MCF 10A (cell line): ENCODE data around the gene WNT3. TPM values are rescaled to one million over a fixed set of nuclear protein-coding genes. Genes with fewer than 3 reads are reported as not detected.

ENCODE experiments used
- BruUV-seq: library from RNA; stranded (reverse); fragments of 400-500 nt; replicated peaks from 2 replicates; lab custom pipeline; 2021; lab: Mats Ljungman, UMichigan
- CTCF ChIA-PET: fragments of 300-600 bp; sonication (Branson Sonifier 250); formaldehyde crosslinking; extraction: SDS; loops from one replicate; lab custom pipeline; 2021; ENCODE audit warnings: antibody characterized with exemption, inconsistent platforms; lab: Yijun Ruan, JAX
- POLR2A ChIA-PET: fragments of 300-600, 350-650 bp; sonication (Branson Sonifier 250); formaldehyde crosslinking; extraction: SDS; loops from one replicate; lab custom pipeline; 2020; ENCODE audit warnings: antibody characterized with exemption, inconsistent platforms; lab: Yijun Ruan, JAX
- DNase-seq: peaks from one replicate; pipeline ENCODE4 v3.0.0-alpha.2; 2018; ENCODE audit not compliant: unreplicated experiment
- H3K27ac Mint-ChIP-seq: one replicate; pipeline ENCODE4 v1.8.0; 2022; ENCODE audit warnings: mild to moderate bottlenecking, low read depth, mixed read lengths; ENCODE audit not compliant: unreplicated experiment
- H3K27me3 Mint-ChIP-seq: one replicate; pipeline ENCODE4 v1.8.0; 2022; ENCODE audit warnings: mixed read lengths; ENCODE audit not compliant: insufficient read depth, unreplicated experiment
- H3K36me3 Mint-ChIP-seq: one replicate; pipeline ENCODE4 v1.8.0; 2022; ENCODE audit warnings: mild to moderate bottlenecking, moderate library complexity, mixed read lengths; ENCODE audit not compliant: insufficient read depth, unreplicated experiment
- H3K4me1 Mint-ChIP-seq: one replicate; pipeline ENCODE4 v1.8.0; 2022; ENCODE audit warnings: mixed read lengths; ENCODE audit not compliant: insufficient read depth, unreplicated experiment
- H3K4me3 Mint-ChIP-seq: one replicate; pipeline ENCODE4 v1.8.0; 2022; ENCODE audit warnings: mild to moderate bottlenecking, moderate library complexity, mixed read lengths; ENCODE audit not compliant: unreplicated experiment
- H3K9me3 Mint-ChIP-seq: one replicate; pipeline ENCODE4 v1.8.0; 2022; ENCODE audit warnings: mixed read lengths; ENCODE audit not compliant: unreplicated experiment
- intact Hi-C: fragments of 100-400 bp; cut with micrococcal nuclease; formaldehyde crosslinking; loops from 2 replicates; pipeline ENCODE4 v1.14.1; 2022
- total RNA-seq: library from RNA; stranded (reverse); gene quantifications from 2 replicates; pipeline ENCODE4 v1.2.3, GENCODE V29; 2022
- TF ChIP-seq, protein P1 (sequence below): fragments of 200-600 bp; IDR thresholded peaks from one replicate; pipeline ENCODE4 v1.8.0; 2022; ENCODE audit warnings: antibody characterized with exemption, mild to moderate bottlenecking; ENCODE audit not compliant: unreplicated experiment

The WNT3 gene
- total RNA-seq, 1 experiment from 2014 or later = 2.4 TPM

- ChIA-PET POLR2A (no interaction called here), CTCF (no interaction called here)
- no peak for DNase-seq
- TF ChIP-seq, protein P1, sequence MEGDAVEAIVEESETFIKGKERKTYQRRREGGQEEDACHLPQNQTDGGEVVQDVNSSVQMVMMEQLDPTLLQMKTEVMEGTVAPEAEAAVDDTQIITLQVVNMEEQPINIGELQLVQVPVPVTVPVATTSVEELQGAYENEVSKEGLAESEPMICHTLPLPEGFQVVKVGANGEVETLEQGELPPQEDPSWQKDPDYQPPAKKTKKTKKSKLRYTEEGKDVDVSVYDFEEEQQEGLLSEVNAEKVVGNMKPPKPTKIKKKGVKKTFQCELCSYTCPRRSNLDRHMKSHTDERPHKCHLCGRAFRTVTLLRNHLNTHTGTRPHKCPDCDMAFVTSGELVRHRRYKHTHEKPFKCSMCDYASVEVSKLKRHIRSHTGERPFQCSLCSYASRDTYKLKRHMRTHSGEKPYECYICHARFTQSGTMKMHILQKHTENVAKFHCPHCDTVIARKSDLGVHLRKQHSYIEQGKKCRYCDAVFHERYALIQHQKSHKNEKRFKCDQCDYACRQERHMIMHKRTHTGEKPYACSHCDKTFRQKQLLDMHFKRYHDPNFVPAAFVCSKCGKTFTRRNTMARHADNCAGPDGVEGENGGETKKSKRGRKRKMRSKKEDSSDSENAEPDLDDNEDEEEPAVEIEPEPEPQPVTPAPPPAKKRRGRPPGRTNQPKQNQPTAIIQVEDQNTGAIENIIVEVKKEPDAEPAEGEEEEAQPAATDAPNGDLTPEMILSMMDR = no peak
- no TSS peak for BruUV-seq
- Mint-ChIP-seq H3K4me3 (no peak overlapping the region), H3K4me1 (peaks cover 12% of the 10 kb centered on the region), H3K9me3 (no peaks in the 10 kb centered on the region), H3K27me3 (no peaks in the 10 kb centered on the region), H3K27ac (no peak overlapping the region), H3K36me3 (peaks cover 9% of the 10 kb centered on the region)
- intact Hi-C loops = no loop called here
These were observed 73.1 kb downstream of the WNT3 start for GRCh38 chr17:46745376-46745775.

GRCh38 chr17:46744441-46744840 lies 74.1 kb downstream of the WNT3 start:
- intact Hi-C loops = no loop called here
- Mint-ChIP-seq H3K27me3 (no peaks in the 10 kb centered on the region), H3K27ac (no peak overlapping the region), H3K4me3 (no peak overlapping the region), H3K36me3 (peaks cover 5% of the 10 kb centered on the region), H3K4me1 (peaks cover 12% of the 10 kb centered on the region), H3K9me3 (no peaks in the 10 kb centered on the region)
- ChIA-PET CTCF (no interaction called here), POLR2A (no interaction called here)
- BruUV-seq = no TSS peak
- no peak for DNase-seq
- TF ChIP-seq, protein P1 = no peak

GRCh38 chr17:46742565-46743270 lies 75.8 kb downstream of the WNT3 start:
- POLR2A ChIA-PET = interaction anchor here (0.8 kb wide), 1 partner anchor 10 kb away, joined by 3 read pairs; no protein-coding TSS in a partner anchor

DNA sequence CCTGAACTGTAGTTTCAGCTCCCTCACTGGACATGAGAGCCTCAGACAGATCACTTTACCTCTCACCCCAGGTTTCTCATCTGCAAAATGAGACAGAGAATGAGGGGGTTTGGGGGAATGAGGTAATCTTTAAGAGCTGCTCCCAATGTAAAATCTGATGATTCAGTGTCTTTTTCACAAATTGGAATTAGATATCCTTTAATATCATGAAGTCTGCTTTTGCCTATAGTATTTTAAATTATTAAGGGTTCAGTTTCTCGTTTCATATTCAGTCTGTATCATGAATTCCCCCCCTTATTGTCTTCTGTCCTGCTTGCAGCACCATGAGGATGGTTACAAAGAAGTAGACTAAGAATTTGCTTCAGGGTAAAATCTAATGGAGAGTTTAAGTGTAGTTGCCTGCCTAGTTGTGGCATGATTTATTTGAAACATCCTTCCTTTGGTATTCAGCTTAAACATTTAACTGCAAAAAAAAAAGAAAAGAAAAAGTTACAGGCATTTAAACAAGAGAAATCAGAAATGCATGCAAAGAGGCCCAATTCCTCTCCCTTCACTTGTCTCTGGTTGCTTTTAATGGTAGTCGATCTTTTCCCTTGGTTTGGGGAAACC lies 77.3 kb downstream of the WNT3 start:
- no peaks in the 10 kb centered on the region for H3K36me3 Mint-ChIP-seq
- TF ChIP-seq, protein P1 = no peak
- no peaks in the 10 kb centered on the region for H3K27me3 Mint-ChIP-seq
- no peak overlapping the region for H3K27ac Mint-ChIP-seq
- DNase-seq = no peak
- no TSS peak for BruUV-seq
- intact Hi-C loops = no loop called here
- H3K4me3 Mint-ChIP-seq = no peak overlapping the region
- ChIA-PET CTCF (no interaction called here), POLR2A (interaction anchor here (1.2 kb wide), 1 partner anchor 10 kb away, joined by 9 read pairs; no protein-coding TSS in a partner anchor)
- no peaks in the 10 kb centered on the region for H3K9me3 Mint-ChIP-seq
- peaks cover 12% of the 10 kb centered on the region for H3K4me1 Mint-ChIP-seq

More at GRCh38 chr17:46742565-46743270, 75.8 kb downstream of the WNT3 start:
- Mint-ChIP-seq H3K27me3 (no peaks in the 10 kb centered on the region), H3K9me3 (no peaks in the 10 kb centered on the region), H3K4me3 (no peak overlapping the region), H3K36me3 (peaks cover under 1% of the 10 kb centered on the region), H3K4me1 (peaks cover 12% of the 10 kb centered on the region), H3K27ac (peak overlapping the region; percentile 64)
- BruUV-seq = no TSS peak
- CTCF ChIA-PET = interaction anchor here (1.0 to 1.2 kb wide), 2 partner anchors 11 to 39 kb away, joined by 3 read pairs; no protein-coding TSS in a partner anchor
- TF ChIP-seq, protein P1 = no peak
- intact Hi-C loops = no loop called here
- DNase-seq = peak; percentile 94
